ENCODE data around the gene RALBP1.

RALBP1 gene

DNA sequence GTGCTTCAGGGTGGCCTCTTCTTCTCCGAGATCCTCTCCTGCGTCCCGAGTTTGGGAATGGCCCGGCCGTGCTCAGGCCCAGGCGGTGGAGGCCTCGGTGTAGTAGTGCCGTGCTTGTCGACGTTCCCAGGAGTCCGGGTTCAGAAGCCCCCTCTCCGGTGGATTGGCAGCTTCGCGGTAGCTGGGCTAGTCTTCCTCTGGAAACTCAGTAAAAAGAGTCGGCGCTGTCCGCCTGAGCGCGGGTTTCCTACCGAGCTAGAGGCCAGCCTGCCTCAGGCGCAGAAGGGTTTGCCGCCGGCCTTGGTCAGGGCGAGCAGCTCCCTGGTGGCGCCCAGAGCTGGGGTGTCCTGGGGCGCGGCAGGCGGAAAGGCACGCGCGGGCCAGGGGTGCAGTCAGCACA, 3.2 kb downstream of the RALBP1 start (continued):
- TF ChIP-seq, protein P1, sequence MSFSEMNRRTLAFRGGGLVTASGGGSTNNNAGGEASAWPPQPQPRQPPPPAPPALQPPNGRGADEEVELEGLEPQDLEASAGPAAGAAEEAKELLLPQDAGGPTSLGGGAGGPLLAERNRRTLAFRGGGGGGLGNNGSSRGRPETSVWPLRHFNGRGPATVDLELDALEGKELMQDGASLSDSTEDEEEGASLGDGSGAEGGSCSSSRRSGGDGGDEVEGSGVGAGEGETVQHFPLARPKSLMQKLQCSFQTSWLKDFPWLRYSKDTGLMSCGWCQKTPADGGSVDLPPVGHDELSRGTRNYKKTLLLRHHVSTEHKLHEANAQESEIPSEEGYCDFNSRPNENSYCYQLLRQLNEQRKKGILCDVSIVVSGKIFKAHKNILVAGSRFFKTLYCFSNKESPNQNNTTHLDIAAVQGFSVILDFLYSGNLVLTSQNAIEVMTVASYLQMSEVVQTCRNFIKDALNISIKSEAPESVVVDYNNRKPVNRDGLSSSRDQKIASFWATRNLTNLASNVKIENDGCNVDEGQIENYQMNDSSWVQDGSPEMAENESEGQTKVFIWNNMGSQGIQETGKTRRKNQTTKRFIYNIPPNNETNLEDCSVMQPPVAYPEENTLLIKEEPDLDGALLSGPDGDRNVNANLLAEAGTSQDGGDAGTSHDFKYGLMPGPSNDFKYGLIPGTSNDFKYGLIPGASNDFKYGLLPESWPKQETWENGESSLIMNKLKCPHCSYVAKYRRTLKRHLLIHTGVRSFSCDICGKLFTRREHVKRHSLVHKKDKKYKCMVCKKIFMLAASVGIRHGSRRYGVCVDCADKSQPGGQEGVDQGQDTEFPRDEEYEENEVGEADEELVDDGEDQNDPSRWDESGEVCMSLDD (tag by site-specific recombination; IDR thresholded peaks at IDR 0.05), result no peak
- TF ChIP-seq BCL11A (tag by site-specific recombination; IDR thresholded peaks at IDR 0.05; ENCODE audit: low read depth) (no peak), TCF7L2 (IDR thresholded peaks at IDR 0.05; ENCODE audit: borderline replicate concordance, low read depth, low read length) (no peak), ZNF174 (tag by site-specific recombination; IDR thresholded peaks at IDR 0.05) (no peak)

DNA sequence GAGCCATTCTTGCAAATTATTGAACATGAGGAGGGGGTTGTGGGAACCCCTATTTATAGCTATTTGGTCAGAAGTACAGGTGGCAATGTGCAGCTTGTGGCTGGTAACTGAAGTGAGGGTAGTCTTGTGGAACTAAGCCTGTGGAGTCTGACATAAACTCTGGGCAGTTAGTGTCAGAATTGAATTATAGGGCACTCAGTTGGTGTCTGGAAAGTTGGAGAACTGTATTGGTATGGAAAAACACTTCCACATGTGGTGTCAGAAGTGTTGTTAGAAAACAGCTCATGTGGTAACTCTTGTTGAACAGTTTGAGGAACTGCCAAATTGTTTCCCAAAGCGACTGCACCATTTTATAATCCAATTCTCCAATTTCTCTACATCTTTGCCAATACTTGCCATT, 7.5 kb downstream of the RALBP1 start:
- Histone ChIP-seq H3K36me3 (ENCODE audit: control insufficient read depth in 2 of 2, insufficient read depth in 1 of 2, low read length in 2 of 2) (peaks cover 7% of the 10 kb centered on the region in 2 experiments; a peak in 2 of 3 replicates), H3K4me1 (ENCODE audit: control insufficient read depth, insufficient read depth, low read length) (no peaks in the 10 kb centered on the region), H3K4me3 (ENCODE audit: low read depth, low read length) (no peak overlapping the region), H3K9me3 (ENCODE audit: control insufficient read depth, insufficient read depth, low read depth, low read length) (no peaks in the 10 kb centered on the region), H3K27ac (ENCODE audit: extremely low read depth, low read depth, low read length) (no peak overlapping the region)
- CTCF ChIA-PET, result interaction anchor here (0.6 kb wide), 1 partner anchor 98 kb away, joined by 3 read pairs; no protein-coding TSS in a partner anchor
- POLR2A ChIA-PET, result no interaction called here
- TF ChIP-seq ZFP37 (tag by site-specific recombination; IDR thresholded peaks at IDR 0.05) (no peak), ZNF121 (tag by site-specific recombination; IDR thresholded peaks at IDR 0.05) (no peak), ZNF549 (tag by site-specific recombination; IDR thresholded peaks at IDR 0.05) (no peak), GLIS2 (tag by site-specific recombination; IDR thresholded peaks at IDR 0.05) (no peak), MZF1 (tag by site-specific recombination; IDR thresholded peaks at IDR 0.05; ENCODE audit: borderline replicate concordance) (no peak), ZSCAN30 (tag by site-specific recombination; IDR thresholded peaks at IDR 0.05) (no peak), BCL11A (tag by site-specific recombination; IDR thresholded peaks at IDR 0.05; ENCODE audit: low read depth) (no peak), ZNF112 (tag by site-specific recombination; IDR thresholded peaks at IDR 0.05) (no peak), WT1 (tag by site-specific recombination; IDR thresholded peaks at IDR 0.05) (no peak), ZNF23 (tag by site-specific recombination; IDR thresholded peaks at IDR 0.05; ENCODE audit: borderline replicate concordance) (no peak), MEIS1 (CRISPR knock-in tag; IDR thresholded peaks at IDR 0.05; ENCODE audit: borderline replicate concordance) (no peak), SP7 (tag by site-specific recombination; IDR thresholded peaks at IDR 0.05) (no peak), ZNF184 (tag by site-specific recombination; IDR thresholded peaks at IDR 0.05) (no peak)
- TF ChIP-seq, protein P2, sequence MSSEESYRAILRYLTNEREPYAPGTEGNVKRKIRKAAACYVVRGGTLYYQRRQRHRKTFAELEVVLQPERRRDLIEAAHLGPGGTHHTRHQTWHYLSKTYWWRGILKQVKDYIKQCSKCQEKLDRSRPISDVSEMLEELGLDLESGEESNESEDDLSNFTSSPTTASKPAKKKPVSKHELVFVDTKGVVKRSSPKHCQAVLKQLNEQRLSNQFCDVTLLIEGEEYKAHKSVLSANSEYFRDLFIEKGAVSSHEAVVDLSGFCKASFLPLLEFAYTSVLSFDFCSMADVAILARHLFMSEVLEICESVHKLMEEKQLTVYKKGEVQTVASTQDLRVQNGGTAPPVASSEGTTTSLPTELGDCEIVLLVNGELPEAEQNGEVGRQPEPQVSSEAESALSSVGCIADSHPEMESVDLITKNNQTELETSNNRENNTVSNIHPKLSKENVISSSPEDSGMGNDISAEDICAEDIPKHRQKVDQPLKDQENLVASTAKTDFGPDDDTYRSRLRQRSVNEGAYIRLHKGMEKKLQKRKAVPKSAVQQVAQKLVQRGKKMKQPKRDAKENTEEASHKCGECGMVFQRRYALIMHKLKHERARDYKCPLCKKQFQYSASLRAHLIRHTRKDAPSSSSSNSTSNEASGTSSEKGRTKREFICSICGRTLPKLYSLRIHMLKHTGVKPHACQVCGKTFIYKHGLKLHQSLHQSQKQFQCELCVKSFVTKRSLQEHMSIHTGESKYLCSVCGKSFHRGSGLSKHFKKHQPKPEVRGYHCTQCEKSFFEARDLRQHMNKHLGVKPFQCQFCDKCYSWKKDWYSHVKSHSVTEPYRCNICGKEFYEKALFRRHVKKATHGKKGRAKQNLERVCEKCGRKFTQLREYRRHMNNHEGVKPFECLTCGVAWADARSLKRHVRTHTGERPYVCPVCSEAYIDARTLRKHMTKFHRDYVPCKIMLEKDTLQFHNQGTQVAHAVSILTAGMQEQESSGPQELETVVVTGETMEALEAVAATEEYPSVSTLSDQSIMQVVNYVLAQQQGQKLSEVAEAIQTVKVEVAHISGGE (tag by site-specific recombination; conservative IDR thresholded peaks at IDR 0.05; ENCODE audit: low read depth), result no peak
- TF ChIP-seq, protein P3, sequence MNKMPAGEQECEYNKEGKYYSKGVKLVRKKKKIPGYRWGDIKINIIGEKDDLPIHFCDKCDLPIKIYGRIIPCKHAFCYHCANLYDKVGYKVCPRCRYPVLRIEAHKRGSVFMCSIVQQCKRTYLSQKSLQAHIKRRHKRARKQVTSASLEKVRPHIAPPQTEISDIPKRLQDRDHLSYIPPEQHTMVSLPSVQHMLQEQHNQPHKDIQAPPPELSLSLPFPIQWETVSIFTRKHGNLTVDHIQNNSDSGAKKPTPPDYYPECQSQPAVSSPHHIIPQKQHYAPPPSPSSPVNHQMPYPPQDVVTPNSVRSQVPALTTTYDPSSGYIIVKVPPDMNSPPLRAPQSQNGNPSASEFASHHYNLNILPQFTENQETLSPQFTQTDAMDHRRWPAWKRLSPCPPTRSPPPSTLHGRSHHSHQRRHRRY (tag by site-specific recombination; IDR thresholded peaks at IDR 0.05), result no peak
- TF ChIP-seq, protein P4, sequence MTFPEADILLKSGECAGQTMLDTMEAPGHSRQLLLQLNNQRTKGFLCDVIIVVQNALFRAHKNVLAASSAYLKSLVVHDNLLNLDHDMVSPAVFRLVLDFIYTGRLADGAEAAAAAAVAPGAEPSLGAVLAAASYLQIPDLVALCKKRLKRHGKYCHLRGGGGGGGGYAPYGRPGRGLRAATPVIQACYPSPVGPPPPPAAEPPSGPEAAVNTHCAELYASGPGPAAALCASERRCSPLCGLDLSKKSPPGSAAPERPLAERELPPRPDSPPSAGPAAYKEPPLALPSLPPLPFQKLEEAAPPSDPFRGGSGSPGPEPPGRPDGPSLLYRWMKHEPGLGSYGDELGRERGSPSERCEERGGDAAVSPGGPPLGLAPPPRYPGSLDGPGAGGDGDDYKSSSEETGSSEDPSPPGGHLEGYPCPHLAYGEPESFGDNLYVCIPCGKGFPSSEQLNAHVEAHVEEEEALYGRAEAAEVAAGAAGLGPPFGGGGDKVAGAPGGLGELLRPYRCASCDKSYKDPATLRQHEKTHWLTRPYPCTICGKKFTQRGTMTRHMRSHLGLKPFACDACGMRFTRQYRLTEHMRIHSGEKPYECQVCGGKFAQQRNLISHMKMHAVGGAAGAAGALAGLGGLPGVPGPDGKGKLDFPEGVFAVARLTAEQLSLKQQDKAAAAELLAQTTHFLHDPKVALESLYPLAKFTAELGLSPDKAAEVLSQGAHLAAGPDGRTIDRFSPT (tag by site-specific recombination; IDR thresholded peaks at IDR 0.05), result no peak
- TF ChIP-seq, protein P5, sequence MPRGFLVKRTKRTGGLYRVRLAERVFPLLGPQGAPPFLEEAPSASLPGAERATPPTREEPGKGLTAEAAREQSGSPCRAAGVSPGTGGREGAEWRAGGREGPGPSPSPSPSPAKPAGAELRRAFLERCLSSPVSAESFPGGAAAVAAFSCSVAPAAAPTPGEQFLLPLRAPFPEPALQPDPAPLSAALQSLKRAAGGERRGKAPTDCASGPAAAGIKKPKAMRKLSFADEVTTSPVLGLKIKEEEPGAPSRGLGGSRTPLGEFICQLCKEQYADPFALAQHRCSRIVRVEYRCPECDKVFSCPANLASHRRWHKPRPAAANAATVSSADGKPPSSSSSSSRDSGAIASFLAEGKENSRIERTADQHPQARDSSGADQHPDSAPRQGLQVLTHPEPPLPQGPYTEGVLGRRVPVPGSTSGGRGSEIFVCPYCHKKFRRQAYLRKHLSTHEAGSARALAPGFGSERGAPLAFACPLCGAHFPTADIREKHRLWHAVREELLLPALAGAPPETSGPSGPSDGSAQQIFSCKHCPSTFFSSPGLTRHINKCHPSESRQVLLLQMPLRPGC (tag by site-specific recombination; IDR thresholded peaks at IDR 0.05), result no peak
- TF ChIP-seq, protein P6, sequence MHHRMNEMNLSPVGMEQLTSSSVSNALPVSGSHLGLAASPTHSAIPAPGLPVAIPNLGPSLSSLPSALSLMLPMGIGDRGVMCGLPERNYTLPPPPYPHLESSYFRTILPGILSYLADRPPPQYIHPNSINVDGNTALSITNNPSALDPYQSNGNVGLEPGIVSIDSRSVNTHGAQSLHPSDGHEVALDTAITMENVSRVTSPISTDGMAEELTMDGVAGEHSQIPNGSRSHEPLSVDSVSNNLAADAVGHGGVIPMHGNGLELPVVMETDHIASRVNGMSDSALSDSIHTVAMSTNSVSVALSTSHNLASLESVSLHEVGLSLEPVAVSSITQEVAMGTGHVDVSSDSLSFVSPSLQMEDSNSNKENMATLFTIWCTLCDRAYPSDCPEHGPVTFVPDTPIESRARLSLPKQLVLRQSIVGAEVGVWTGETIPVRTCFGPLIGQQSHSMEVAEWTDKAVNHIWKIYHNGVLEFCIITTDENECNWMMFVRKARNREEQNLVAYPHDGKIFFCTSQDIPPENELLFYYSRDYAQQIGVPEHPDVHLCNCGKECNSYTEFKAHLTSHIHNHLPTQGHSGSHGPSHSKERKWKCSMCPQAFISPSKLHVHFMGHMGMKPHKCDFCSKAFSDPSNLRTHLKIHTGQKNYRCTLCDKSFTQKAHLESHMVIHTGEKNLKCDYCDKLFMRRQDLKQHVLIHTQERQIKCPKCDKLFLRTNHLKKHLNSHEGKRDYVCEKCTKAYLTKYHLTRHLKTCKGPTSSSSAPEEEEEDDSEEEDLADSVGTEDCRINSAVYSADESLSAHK (tag by site-specific recombination; IDR thresholded peaks at IDR 0.05), result no peak

Data from HEK293 (cell line).